Esophagus muscularis mucosa (tissue), 4 donors: Measurements from ENCODE around the gene SDHAF1. TPM values are rescaled to one million over a fixed set of nuclear protein-coding genes. Genes with fewer than 3 reads are reported as not detected.
A peak's percentile ranks its signal among the peaks of the same experiment; 100 is the strongest.

Source experiments
- DNase-seq: peaks from one replicate; pipeline ENCODE4 v3.0.0-alpha.2; 2017; ENCODE audit errors: extremely low spot score
- H3K27ac ChIP-seq, 4 donors: fragments of 200-600 bp; sonication (generic); replicated peaks in 1 of 4; 1 replicate in 3 of 4; 2 replicates in 1 of 4; pipeline ENCODE4 v1.5.1; 2016 to 2019; ENCODE audit warnings: mild to moderate bottlenecking in 1 of 4
- H3K27me3 ChIP-seq, 4 donors: fragments of 200-600 bp; sonication (generic); one replicate each; pipeline versions ENCODE4 v1.5.1 to v1.6.0; 2016 to 2019
- H3K36me3 ChIP-seq, 4 donors: fragments of 200-600 bp; sonication (generic); one replicate each; pipeline ENCODE4 v1.5.1; 2016 to 2019
- H3K4me1 ChIP-seq, 4 donors: fragments of 200-600 bp; sonication (generic); one replicate each; pipeline ENCODE4 v1.5.1; 2016 to 2019
- H3K4me3 ChIP-seq, 4 donors: fragments of 200-600 bp; sonication (generic); 1 replicate in 2 of 4; 2 replicates in 2 of 4; pipeline ENCODE4 v1.5.1; 2016 to 2019; ENCODE audit warnings: mild to moderate bottlenecking in 4 of 4, moderate library complexity in 1 of 4
- H3K9me3 ChIP-seq, 4 donors: fragments of 200-600 bp; sonication (generic); 1 replicate in 3 of 4; 2 replicates in 1 of 4; pipeline ENCODE4 v1.5.1; 2016 to 2019
- EP300 ChIP-seq: sonication (generic); formaldehyde crosslinking; IDR thresholded peaks from one replicate; pipeline ENCODE4 v1.6.1; 2017; ENCODE audit warnings: antibody characterized with exemption
- POLR2A ChIP-seq: fragments of 450-650 bp; IDR thresholded peaks from one replicate; pipeline ENCODE4 v1.6.1; 2017; ENCODE audit warnings: antibody characterized with exemption, moderate library complexity, mild to moderate bottlenecking, low read depth
- POLR2AphosphoS5 ChIP-seq, 2 donors: sonication (generic); formaldehyde crosslinking; IDR thresholded peaks; one replicate each; pipeline ENCODE4 v1.6.1; 2017; ENCODE audit warnings: antibody characterized with exemption in 2 of 2
- WGBS: methylation state at CpG from one replicate; pipeline ENCODE4 v1.1.5; 2018; 5-methylcytosine and 5-hydroxymethylcytosine counted together
- intact Hi-C: fragments of 100-400 bp; cut with DNase I; formaldehyde crosslinking; loops from one replicate; pipeline ENCODE4 v1.15.1; 2023
- total RNA-seq, 4 donors: library from RNA; depleted of rRNA; stranded (reverse); fragments of >200 nt; gene quantifications; one replicate each; pipeline versions ENCODE4 v1.1.0 to v1.2.1, GENCODE V29; 2016
- TF ChIP-seq, protein P1 (sequence below), 3 experiments: fragments of 200-600 bp in 2 of 3; fragments of 450-650 bp in 1 of 3; sonication (generic) in 2 of 3; IDR thresholded peaks; one replicate each; pipeline ENCODE4 v1.5.1; 2017 to 2019; ENCODE audit warnings: antibody characterized with exemption in 3 of 3, mild to moderate bottlenecking in 2 of 3, moderate library complexity in 1 of 3

Gene SDHAF1
- total RNA-seq, 4 donors from 2014 or later, result 44.0 to 60.3 (median 50.2) TPM

DNA sequence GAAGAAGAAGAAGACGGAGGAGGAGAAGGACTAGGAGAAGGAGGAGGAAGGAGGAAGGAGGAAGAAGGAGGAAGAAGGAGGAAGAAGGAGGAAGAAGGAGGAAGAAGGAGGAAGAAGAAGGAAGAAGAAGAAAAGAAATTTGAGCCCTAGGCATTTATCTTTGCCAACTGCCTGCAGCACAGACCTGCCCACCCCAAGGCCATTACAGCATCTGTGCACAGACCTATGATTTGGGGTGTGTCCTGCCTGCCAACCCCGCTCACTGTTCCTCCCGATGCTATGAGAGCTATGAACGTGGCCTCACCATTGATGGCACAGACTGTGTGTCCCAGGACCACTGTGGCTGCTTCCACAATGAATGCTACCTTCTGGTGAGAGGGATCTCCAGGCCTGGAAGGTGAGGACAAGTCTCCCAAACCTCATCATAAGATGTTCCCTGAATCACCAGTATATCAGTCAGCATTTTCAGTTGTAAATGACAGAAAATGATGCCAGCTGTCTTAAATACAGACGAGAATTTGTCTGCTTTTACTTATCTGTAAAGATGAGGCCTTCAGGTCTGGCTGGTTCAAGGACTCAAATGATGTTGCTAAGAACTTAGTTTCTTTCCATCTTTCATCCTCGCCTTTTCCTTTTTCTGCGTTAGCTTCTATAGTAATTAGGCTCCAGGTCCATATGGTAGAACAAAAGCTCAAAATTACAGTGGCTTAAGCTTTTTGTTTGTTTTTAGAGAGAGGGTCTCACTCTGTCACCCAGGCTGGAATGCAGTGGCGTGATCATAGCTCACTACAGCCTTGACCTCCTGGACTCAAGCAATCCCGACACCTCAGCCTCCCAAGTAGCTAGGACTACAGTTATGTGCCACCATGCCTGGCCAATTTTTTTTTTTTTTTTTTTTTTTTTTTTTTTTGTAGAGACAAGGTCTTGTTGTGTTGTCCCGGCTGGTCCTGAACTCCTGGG, 3.9 kb upstream of the SDHAF1 start:
- 79% methylated on average over 10 of the region's 10 CpGs for WGBS
- intact Hi-C loops, result no loop called here
- peaks cover 2 to 43% (median 10%) of the 10 kb centered on the region in 4 donors for H3K27me3 ChIP-seq

DNA sequence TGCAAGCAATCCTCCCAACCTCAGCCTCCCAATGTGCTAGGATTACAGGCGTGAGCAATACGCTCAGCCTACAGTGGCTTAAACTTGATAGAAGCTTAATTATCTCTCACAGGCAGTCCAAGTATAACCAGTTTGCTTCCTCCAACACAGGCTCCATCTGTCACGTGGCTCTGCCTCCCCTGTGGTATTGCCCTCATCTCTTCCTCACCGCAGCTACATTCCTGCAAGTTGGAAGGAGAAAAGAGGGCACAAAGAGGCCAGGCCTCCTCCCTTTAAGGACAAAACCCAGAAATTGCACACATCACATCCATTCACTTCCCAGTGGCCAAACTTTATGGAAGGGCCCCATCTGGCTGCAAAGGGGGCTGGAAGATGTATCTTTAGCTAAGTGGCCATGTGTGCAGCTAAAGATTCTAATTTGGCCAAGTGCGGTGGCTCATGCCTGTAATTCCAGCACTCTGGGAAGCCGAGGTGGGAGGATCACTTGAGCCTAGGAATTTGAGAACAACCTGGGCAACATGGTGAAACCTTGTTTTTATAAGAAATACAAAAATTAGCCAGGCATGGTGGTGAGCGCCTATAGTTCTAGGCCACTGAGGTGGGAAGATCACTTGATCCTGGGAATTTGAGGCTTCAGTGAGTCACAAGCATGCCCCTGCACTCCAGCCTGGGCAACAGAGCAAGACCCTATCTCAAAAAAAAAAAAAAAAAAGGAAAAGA, 3.1 kb upstream of the SDHAF1 start:
- Histone ChIP-seq H3K4me1 (peaks cover 23 to 36% (median 33%) of the 10 kb centered on the region in 4 donors), H3K9me3 (no peaks in the 10 kb centered on the region), H3K27ac (no peak overlapping the region), H3K36me3 (no peaks in the 10 kb centered on the region), H3K27me3 (peaks cover 0 to 35% (median 7%) of the 10 kb centered on the region in 4 donors), H3K4me3 (no peak overlapping the region)
- WGBS, result 80% methylated on average over 7 of the region's 7 CpGs
- intact Hi-C loops, result no loop called here
- DNase-seq, result no peak
- TF ChIP-seq POLR2AphosphoS5 (IDR thresholded peaks at IDR 0.05) (no peak), POLR2A (no peak), EP300 (no peak)
- TF ChIP-seq, protein P1, sequence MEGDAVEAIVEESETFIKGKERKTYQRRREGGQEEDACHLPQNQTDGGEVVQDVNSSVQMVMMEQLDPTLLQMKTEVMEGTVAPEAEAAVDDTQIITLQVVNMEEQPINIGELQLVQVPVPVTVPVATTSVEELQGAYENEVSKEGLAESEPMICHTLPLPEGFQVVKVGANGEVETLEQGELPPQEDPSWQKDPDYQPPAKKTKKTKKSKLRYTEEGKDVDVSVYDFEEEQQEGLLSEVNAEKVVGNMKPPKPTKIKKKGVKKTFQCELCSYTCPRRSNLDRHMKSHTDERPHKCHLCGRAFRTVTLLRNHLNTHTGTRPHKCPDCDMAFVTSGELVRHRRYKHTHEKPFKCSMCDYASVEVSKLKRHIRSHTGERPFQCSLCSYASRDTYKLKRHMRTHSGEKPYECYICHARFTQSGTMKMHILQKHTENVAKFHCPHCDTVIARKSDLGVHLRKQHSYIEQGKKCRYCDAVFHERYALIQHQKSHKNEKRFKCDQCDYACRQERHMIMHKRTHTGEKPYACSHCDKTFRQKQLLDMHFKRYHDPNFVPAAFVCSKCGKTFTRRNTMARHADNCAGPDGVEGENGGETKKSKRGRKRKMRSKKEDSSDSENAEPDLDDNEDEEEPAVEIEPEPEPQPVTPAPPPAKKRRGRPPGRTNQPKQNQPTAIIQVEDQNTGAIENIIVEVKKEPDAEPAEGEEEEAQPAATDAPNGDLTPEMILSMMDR (IDR thresholded peaks at IDR 0.05), result no peak

More for the DNA sequence above, 3.9 kb upstream of the SDHAF1 start:
- Histone ChIP-seq H3K4me3 (no peak overlapping the region), H3K36me3 (no peaks in the 10 kb centered on the region), H3K27ac (no peak overlapping the region), H3K9me3 (no peaks in the 10 kb centered on the region), H3K4me1 (peaks cover 15 to 30% (median 28%) of the 10 kb centered on the region in 4 donors)
- no peak for DNase-seq
- no peak for TF ChIP-seq EP300
- TF ChIP-seq POLR2AphosphoS5 (IDR thresholded peaks at IDR 0.05), result no peak
- TF ChIP-seq POLR2A, result no peak
- TF ChIP-seq, protein P1 (IDR thresholded peaks at IDR 0.05), result no peak

DNA sequence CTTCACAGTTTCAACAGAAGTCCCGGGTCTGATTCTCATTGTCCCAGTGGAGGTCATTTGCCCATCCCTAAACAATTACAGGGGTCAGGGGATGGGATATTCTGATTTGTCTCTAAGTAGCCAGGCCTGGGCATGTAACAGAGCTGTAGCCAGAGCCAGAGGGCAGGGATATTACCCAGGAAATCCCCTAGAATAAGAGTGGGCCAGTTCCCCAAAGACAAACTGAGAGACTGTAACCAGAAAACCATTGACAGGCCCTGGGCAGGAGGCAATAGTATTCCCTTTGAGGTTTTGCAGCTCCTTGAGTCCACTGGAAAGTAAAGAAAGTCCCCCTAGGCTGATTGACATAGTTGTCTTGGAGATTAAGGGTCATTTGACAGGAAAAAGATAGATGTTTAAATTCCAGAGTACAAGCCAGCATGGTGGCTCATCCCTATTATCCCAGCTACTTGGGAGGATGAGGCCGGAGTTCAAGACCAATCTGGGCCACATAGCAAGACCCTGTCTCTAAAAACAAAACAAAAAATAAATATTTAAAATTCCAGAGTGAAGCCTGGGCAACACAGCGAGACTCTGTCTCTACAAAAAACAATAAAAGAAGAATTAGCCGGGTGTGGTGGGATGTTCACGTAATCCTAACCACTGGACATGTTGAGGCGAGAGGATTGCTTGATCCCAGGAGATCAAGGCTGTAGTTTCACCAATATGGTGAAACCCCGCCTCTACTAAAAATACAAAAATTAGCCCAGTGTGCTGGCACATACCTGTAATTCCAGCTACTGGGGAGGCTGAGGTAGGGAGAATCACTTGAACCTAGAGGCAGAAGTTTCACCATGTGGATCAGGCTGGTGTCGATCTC, 1.9 kb upstream of the SDHAF1 start:
- TF ChIP-seq POLR2A, result no peak
- TF ChIP-seq POLR2AphosphoS5 (IDR thresholded peaks at IDR 0.05), result no peak
- no peak for TF ChIP-seq EP300
- TF ChIP-seq, protein P1 (IDR thresholded peaks at IDR 0.05), result no peak

DNA sequence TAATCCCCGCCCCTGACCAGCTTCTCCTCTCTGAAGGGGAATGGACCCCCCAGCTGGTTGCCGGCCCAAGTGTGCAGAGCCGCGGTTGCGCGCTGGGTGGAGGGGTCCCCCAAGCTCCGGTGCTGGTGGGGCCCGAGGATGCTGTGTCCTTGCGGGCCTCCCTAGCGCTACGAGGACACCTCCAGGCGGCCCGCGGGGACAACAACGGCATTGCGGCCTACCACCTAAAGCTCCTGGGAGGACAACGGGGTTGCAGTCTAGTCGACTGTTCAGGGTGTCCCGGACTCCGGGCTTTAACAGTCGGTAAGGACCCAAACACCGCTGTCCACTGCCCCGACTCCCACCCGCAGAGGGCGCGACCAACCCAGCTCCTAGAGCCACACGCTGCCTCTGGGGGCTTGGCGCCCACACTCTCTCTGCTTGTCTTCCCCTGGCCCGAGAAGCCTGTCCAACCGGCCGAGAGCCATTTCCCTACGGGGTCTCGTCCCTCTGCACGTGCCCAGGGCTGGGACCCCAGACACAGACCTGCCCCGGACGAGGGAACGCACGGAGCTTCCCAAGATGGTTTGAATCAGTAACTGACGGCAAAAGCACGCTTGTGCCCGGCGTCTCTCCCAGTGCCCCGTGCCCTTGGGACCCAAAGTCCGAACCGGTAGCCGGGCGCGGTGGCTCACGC, 927 bp upstream of the SDHAF1 start:
- peak overlapping the region; percentile 80 to 98 (median 87) for H3K4me3 ChIP-seq
- H3K4me1 ChIP-seq, result peaks cover 24 to 50% (median 44%) of the 10 kb centered on the region in 4 donors
- peak overlapping the region; percentile 90 to 96 (median 94) for H3K27ac ChIP-seq
- H3K36me3 ChIP-seq, result peaks cover 0 to 15% (median 12%) of the 10 kb centered on the region in 4 donors
- no peak for DNase-seq
- 44% methylated on average over 26 of the region's 49 CpGs for WGBS
- intact Hi-C loops, result no loop called here
- no peak for TF ChIP-seq POLR2A
- TF ChIP-seq, protein P1 (IDR thresholded peaks at IDR 0.05), result peak in 2 of 3 experiments; percentile 30 to 31
- no peak for TF ChIP-seq POLR2AphosphoS5 (IDR thresholded peaks at IDR 0.05)
- TF ChIP-seq EP300, result no peak
- H3K27me3 ChIP-seq, result peaks cover 0 to 13% (median 0%) of the 10 kb centered on the region in 4 donors
- no peaks in the 10 kb centered on the region for H3K9me3 ChIP-seq

More for the DNA sequence above, 1.9 kb upstream of the SDHAF1 start:
- Histone ChIP-seq H3K27ac (no peak overlapping the region), H3K36me3 (peaks cover 0 to 8% (median 4%) of the 10 kb centered on the region in 4 donors), H3K27me3 (peaks cover 0 to 22% (median 0%) of the 10 kb centered on the region in 4 donors), H3K4me3 (no peak overlapping the region), H3K4me1 (peaks cover 20 to 41% (median 36%) of the 10 kb centered on the region in 4 donors), H3K9me3 (no peaks in the 10 kb centered on the region)
- DNase-seq, result no peak
- 85% methylated on average over 8 of the region's 8 CpGs for WGBS
- intact Hi-C loops, result no loop called here
